CD8-positive, alpha-beta memory T cell (primary cell): ENCODE results near the gene YBX1. TPM values are rescaled to one million over a fixed set of nuclear protein-coding genes. Genes with fewer than 3 reads are reported as not detected.

ENCODE experiments used
- CTCF ChIA-PET: fragments of 350-600 bp; sonication (Branson Sonifier 250); formaldehyde crosslinking; loops from one replicate; lab custom pipeline; 2021; ENCODE audit warnings: antibody characterized with exemption; lab: Charles Lee
- POLR2A ChIA-PET: fragments of 350-600 bp; sonication (Branson Sonifier 250); formaldehyde crosslinking; loops from one replicate; lab custom pipeline; 2021; ENCODE audit warnings: antibody characterized with exemption; lab: Charles Lee
- DNase-seq, 5 donors: peaks; one replicate each; pipeline versions ENCODE4 v3.0.0 to v3.0.0-alpha.2; 2020 to 2022; ENCODE audit warnings: mixed read lengths in 1 of 5
- H3K27ac ChIP-seq: one replicate; pipeline ENCODE4 v1.7.0; 2013; ENCODE audit warnings: low read depth, mild to moderate bottlenecking, low read length, moderate library complexity
- H3K27me3 ChIP-seq: 2 replicates; pipeline ENCODE4 v1.7.0; 2013; ENCODE audit warnings: low read length, mild to moderate bottlenecking; ENCODE audit not compliant: insufficient read depth, poor library complexity, severe bottlenecking
- H3K36me3 ChIP-seq: 2 replicates; pipeline ENCODE4 v1.7.0; 2013; ENCODE audit warnings: mild to moderate bottlenecking, low read length, moderate library complexity; ENCODE audit not compliant: insufficient read depth
- H3K4me1 ChIP-seq: 2 replicates; pipeline ENCODE4 v1.7.0; 2013; ENCODE audit warnings: mild to moderate bottlenecking, low read length, moderate library complexity; ENCODE audit not compliant: insufficient read depth
- H3K4me3 ChIP-seq: 2 replicates; pipeline ENCODE4 v1.7.0; 2013; ENCODE audit warnings: mild to moderate bottlenecking, low read length
- H3K9me3 ChIP-seq: 2 replicates; pipeline ENCODE4 v1.7.0; 2013; ENCODE audit warnings: mild to moderate bottlenecking, low read length
- H3K27ac Mint-ChIP-seq, 8 donors: one replicate each; pipeline ENCODE4 v1.8.0; 2020 to 2021; ENCODE audit warnings: mixed read lengths in 8 of 8, mild to moderate bottlenecking in 6 of 8, inconsistent platforms in 3 of 8, moderate library complexity in 3 of 8
- H3K27me3 Mint-ChIP-seq, 2 donors: one replicate each; pipeline ENCODE4 v1.8.0; 2020 to 2021; ENCODE audit warnings: mixed read lengths in 2 of 2, mild to moderate bottlenecking in 1 of 2, moderate library complexity in 1 of 2
- H3K36me3 Mint-ChIP-seq, 3 donors: one replicate each; pipeline ENCODE4 v1.8.0; 2020 to 2021; ENCODE audit warnings: mixed read lengths in 3 of 3, inconsistent platforms in 1 of 3, mild to moderate bottlenecking in 1 of 3
- H3K4me1 Mint-ChIP-seq, 3 donors: one replicate each; pipeline ENCODE4 v1.8.0; 2020 to 2021; ENCODE audit warnings: mixed read lengths in 3 of 3, inconsistent platforms in 1 of 3, mild to moderate bottlenecking in 1 of 3
- H3K4me3 Mint-ChIP-seq, 7 donors: one replicate each; pipeline ENCODE4 v1.8.0; 2020 to 2021; ENCODE audit warnings: mixed read lengths in 7 of 7, mild to moderate bottlenecking in 6 of 7, moderate library complexity in 4 of 7, inconsistent platforms in 2 of 7
- H3K9me3 Mint-ChIP-seq, 5 donors: one replicate each; pipeline ENCODE4 v1.8.0; 2020 to 2022; ENCODE audit warnings: mixed read lengths in 5 of 5, mild to moderate bottlenecking in 3 of 5, moderate library complexity in 2 of 5, inconsistent platforms in 1 of 5
- polyA plus RNA-seq: library from polyadenylated mRNA; unstranded; fragments of 300-500 nt; fragmentation: Illumina TruSeq; gene quantifications from one replicate; pipeline ENCODE4 v1.2.3, GENCODE V29; 2021
- total RNA-seq, 2 experiments: library from RNA; stranded (reverse); gene quantifications; one replicate each; pipeline ENCODE4 v1.2.3, GENCODE V29; 2021

YBX1 gene
- total and polyA plus RNA-seq, 3 experiments from 2014 or later = 99.0 to 1,379 (median 1,366) TPM

- Mint-ChIP-seq H3K4me3 (peak overlapping the region in 5 of 7 donors; percentile 1 to 80 (median 26)), H3K9me3 (no peaks in the 10 kb centered on the region)
Observed at GRCh38 chr1:42660907-42661500, 21.2 kb upstream of the YBX1 start.

GRCh38 chr1:42669936-42670335, 12.3 kb upstream of the YBX1 start:
- Mint-ChIP-seq H3K4me1 (peaks cover 0 to 3% (median 0%) of the 10 kb centered on the region in 3 donors), H3K9me3 (no peaks in the 10 kb centered on the region), H3K27me3 (no peaks in the 10 kb centered on the region), H3K4me3 (no peak overlapping the region), H3K36me3 (peaks cover 0 to 74% (median 25%) of the 10 kb centered on the region in 3 donors), H3K27ac (no peak overlapping the region)
- ChIA-PET POLR2A (interaction anchor here (1.2 kb wide), 1 partner anchor 12 kb away, joined by 4 read pairs; the partner anchor contains the start of gene YBX1), CTCF (no interaction called here)
- Histone ChIP-seq H3K27me3 (no peaks in the 10 kb centered on the region), H3K27ac (no peak overlapping the region), H3K4me3 (no peak overlapping the region), H3K9me3 (no peaks in the 10 kb centered on the region), H3K4me1 (no peaks in the 10 kb centered on the region), H3K36me3 (peaks cover 32% of the 10 kb centered on the region)
- DNase-seq = no peak

More at GRCh38 chr1:42660907-42661500, 21.2 kb upstream of the YBX1 start:
- H3K27me3 ChIP-seq = no peaks in the 10 kb centered on the region
- no peak overlapping the region for H3K4me3 ChIP-seq
- H3K4me1 ChIP-seq = peaks cover 22% of the 10 kb centered on the region
- no peak for DNase-seq
- H3K27ac ChIP-seq = no peak overlapping the region
- peaks cover 35 to 47% (median 46%) of the 10 kb centered on the region in 3 donors for H3K4me1 Mint-ChIP-seq
- H3K36me3 ChIP-seq = peaks cover 30% of the 10 kb centered on the region
- no peaks in the 10 kb centered on the region for H3K9me3 ChIP-seq
- H3K36me3 Mint-ChIP-seq = peaks cover 0 to 62% (median 11%) of the 10 kb centered on the region in 3 donors
- H3K27ac Mint-ChIP-seq = peak overlapping the region in 5 of 8 donors; percentile 23 to 95 (median 64)
- no peaks in the 10 kb centered on the region for H3K27me3 Mint-ChIP-seq
- ChIA-PET CTCF (no interaction called here), POLR2A (no interaction called here)

- Mint-ChIP-seq H3K27me3 (no peaks in the 10 kb centered on the region), H3K4me1 (peaks cover 0 to 3% (median 0%) of the 10 kb centered on the region in 3 donors), H3K36me3 (peaks cover 0 to 74% (median 25%) of the 10 kb centered on the region in 3 donors), H3K4me3 (no peak overlapping the region), H3K9me3 (no peaks in the 10 kb centered on the region), H3K27ac (no peak overlapping the region)
- Histone ChIP-seq H3K36me3 (peaks cover 29% of the 10 kb centered on the region), H3K9me3 (no peaks in the 10 kb centered on the region), H3K27ac (no peak overlapping the region), H3K27me3 (no peaks in the 10 kb centered on the region), H3K4me3 (no peak overlapping the region), H3K4me1 (no peaks in the 10 kb centered on the region)
- ChIA-PET POLR2A (no interaction called here), CTCF (no interaction called here)
- no peak for DNase-seq
Observed at GRCh38 chr1:42670425-42670824, 11.8 kb upstream of the YBX1 start.

- ChIA-PET POLR2A (no interaction called here), CTCF (no interaction called here)
- H3K36me3 ChIP-seq = no peaks in the 10 kb centered on the region
- H3K4me1 Mint-ChIP-seq = peaks cover 0 to 4% (median 3%) of the 10 kb centered on the region in 3 donors
- no peaks in the 10 kb centered on the region for H3K9me3 ChIP-seq
- H3K27me3 ChIP-seq = no peaks in the 10 kb centered on the region
- H3K9me3 Mint-ChIP-seq = no peaks in the 10 kb centered on the region
- H3K4me1 ChIP-seq = no peaks in the 10 kb centered on the region
- H3K27me3 Mint-ChIP-seq = no peaks in the 10 kb centered on the region
- peak overlapping the region in 2 of 8 donors; percentile 6 to 54 for H3K27ac Mint-ChIP-seq
- no peak for DNase-seq
- no peak overlapping the region for H3K27ac ChIP-seq
- H3K4me3 Mint-ChIP-seq = peak overlapping the region in 1 of 7 donors; percentile 29
- no peak overlapping the region for H3K4me3 ChIP-seq
- H3K36me3 Mint-ChIP-seq = peaks cover 0 to 52% (median 6%) of the 10 kb centered on the region in 3 donors
Observed at GRCh38 chr1:42674214-42674613, 8.0 kb upstream of the YBX1 start.

GRCh38 chr1:42674682-42675081, 7.5 kb upstream of the YBX1 start:
- Histone ChIP-seq H3K4me3 (no peak overlapping the region), H3K27ac (no peak overlapping the region), H3K4me1 (no peaks in the 10 kb centered on the region), H3K27me3 (no peaks in the 10 kb centered on the region), H3K36me3 (no peaks in the 10 kb centered on the region), H3K9me3 (no peaks in the 10 kb centered on the region)
- H3K9me3 Mint-ChIP-seq = no peaks in the 10 kb centered on the region
- peaks cover 0 to 50% (median 6%) of the 10 kb centered on the region in 3 donors for H3K36me3 Mint-ChIP-seq
- CTCF ChIA-PET = no interaction called here
- peaks cover under 1 to 4% (median 3%) of the 10 kb centered on the region in 3 donors for H3K4me1 Mint-ChIP-seq
- H3K27me3 Mint-ChIP-seq = no peaks in the 10 kb centered on the region
- H3K4me3 Mint-ChIP-seq = no peak overlapping the region
- DNase-seq = no peak
- peak overlapping the region in 1 of 8 donors; percentile 55 for H3K27ac Mint-ChIP-seq
- POLR2A ChIA-PET = no interaction called here

- ChIA-PET POLR2A (no interaction called here), CTCF (no interaction called here)
- no peak for DNase-seq
- Mint-ChIP-seq H3K4me3 (no peak overlapping the region), H3K36me3 (peaks cover 0 to 42% (median 5%) of the 10 kb centered on the region in 3 donors), H3K4me1 (peaks cover 6 to 12% (median 8%) of the 10 kb centered on the region in 3 donors), H3K9me3 (no peaks in the 10 kb centered on the region), H3K27me3 (no peaks in the 10 kb centered on the region), H3K27ac (peak overlapping the region in 1 of 8 donors; percentile 55)
- Histone ChIP-seq H3K4me1 (peaks cover 5% of the 10 kb centered on the region), H3K9me3 (no peaks in the 10 kb centered on the region), H3K27me3 (no peaks in the 10 kb centered on the region), H3K4me3 (no peak overlapping the region), H3K36me3 (no peaks in the 10 kb centered on the region), H3K27ac (no peak overlapping the region)
Observed at GRCh38 chr1:42675467-42675866, 6.8 kb upstream of the YBX1 start.

- no peaks in the 10 kb centered on the region for H3K36me3 ChIP-seq
- Mint-ChIP-seq H3K27ac (peak overlapping the region in 4 of 8 donors; percentile 23 to 68 (median 28)), H3K4me1 (peaks cover 14 to 24% (median 19%) of the 10 kb centered on the region in 3 donors), H3K36me3 (peaks cover 0 to 42% (median 2%) of the 10 kb centered on the region in 3 donors), H3K4me3 (no peak overlapping the region), H3K9me3 (no peaks in the 10 kb centered on the region), H3K27me3 (no peaks in the 10 kb centered on the region)
- peaks cover 15% of the 10 kb centered on the region for H3K4me1 ChIP-seq
- ChIA-PET CTCF (no interaction called here), POLR2A (no interaction called here)
- no peaks in the 10 kb centered on the region for H3K27me3 ChIP-seq
- DNase-seq = no peak
- no peak overlapping the region for H3K27ac ChIP-seq
- no peaks in the 10 kb centered on the region for H3K9me3 ChIP-seq
- no peak overlapping the region for H3K4me3 ChIP-seq
Observed at GRCh38 chr1:42676534-42677087, 5.6 kb upstream of the YBX1 start.

- peak overlapping the region in 2 of 7 donors; percentile 34 to 98 for H3K4me3 Mint-ChIP-seq
- peaks cover 29 to 40% (median 39%) of the 10 kb centered on the region in 3 donors for H3K4me1 Mint-ChIP-seq
- Histone ChIP-seq H3K36me3 (no peaks in the 10 kb centered on the region), H3K27ac (no peak overlapping the region), H3K4me3 (no peak overlapping the region), H3K9me3 (no peaks in the 10 kb centered on the region), H3K4me1 (peaks cover 26% of the 10 kb centered on the region), H3K27me3 (no peaks in the 10 kb centered on the region)
- POLR2A ChIA-PET = no interaction called here
- DNase-seq = no peak
- peaks cover 0 to 47% (median 8%) of the 10 kb centered on the region in 3 donors for H3K36me3 Mint-ChIP-seq
- H3K27ac Mint-ChIP-seq = peak overlapping the region in 1 of 8 donors; percentile 27
- H3K27me3 Mint-ChIP-seq = peaks cover 0 to 2% of the 10 kb centered on the region in 2 donors
- CTCF ChIA-PET = interaction anchor here (1.4 kb wide), 1 partner anchor 22 kb away, joined by 4 read pairs; no protein-coding TSS in a partner anchor
- H3K9me3 Mint-ChIP-seq = no peaks in the 10 kb centered on the region
Observed at GRCh38 chr1:42679364-42679983, 2.7 kb upstream of the YBX1 start.
